ENCODE results near the gene SEMG2. TPM values are rescaled to one million over a fixed set of nuclear protein-coding genes. Genes with fewer than 3 reads are reported as not detected.

The SEMG2 gene
- total RNA-seq, 1 donor from 2014 or later, result not detected

DNA sequence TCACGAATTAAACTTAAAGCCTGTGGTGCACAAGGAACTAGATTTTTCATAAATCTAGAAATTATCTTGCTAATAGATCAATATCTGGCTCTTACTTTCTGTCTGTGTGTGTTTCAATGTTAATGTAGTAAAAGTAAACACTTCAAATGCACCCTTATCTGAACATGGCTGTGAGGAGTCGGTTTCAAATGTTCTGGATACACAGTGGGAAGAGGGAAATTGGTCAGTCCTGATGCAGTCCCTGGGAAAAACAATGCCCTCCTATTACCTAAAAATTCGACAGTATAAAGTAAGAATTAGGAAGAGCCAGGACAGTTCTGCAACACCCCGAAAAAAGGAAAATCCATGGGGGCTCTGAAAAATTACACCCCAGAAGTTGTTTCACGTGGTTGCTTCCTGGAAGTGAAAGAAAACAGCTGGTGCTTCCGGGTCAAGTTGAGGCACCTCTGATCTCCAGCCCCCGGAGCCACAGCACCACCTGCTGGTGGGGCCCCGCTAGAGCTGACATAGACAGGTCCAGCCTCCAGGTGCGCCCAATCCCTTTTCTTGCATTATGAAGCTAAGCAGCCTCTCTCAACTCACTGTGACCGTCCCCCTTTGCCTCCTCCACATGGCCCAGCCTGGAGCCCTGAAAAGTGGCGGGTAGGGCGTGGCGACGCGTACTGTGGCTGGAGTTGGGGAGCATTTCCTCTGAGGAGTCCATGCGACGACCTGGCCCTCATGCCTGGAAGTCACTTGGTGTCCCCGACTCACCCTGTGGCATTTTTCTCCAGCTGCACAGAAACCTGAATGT, 8.3 kb downstream of the SEMG2 start:
- no peak for DNase-seq

- DNase-seq, result no peak
These were observed 9.5 kb downstream of the SEMG2 start for GRCh38 chr20:45230631-45231030.

DNA sequence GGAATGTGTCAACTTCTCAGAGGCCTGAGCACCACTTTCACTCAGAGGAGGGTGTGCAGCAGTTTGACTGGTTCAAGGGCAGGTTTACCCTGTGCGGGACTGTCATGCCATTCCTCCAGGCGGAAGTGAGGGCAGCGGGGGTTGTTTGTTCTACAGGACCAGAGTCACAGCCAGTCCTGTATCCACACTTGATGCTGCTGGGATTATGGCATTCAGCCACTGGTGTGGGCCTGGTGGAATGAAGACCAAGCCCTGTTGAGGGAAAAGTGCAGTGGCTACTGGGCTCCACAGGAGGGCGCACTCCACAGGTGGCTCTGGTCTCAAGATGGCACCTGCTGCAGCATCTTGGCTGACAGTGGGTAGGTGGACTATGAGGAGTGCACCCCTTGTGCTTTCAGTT, 14.8 kb downstream of the SEMG2 start:
- DNase-seq, result no peak

- DNase-seq, result no peak
These were observed 17.0 kb downstream of the SEMG2 start for GRCh38 chr20:45238139-45238538.

DNA sequence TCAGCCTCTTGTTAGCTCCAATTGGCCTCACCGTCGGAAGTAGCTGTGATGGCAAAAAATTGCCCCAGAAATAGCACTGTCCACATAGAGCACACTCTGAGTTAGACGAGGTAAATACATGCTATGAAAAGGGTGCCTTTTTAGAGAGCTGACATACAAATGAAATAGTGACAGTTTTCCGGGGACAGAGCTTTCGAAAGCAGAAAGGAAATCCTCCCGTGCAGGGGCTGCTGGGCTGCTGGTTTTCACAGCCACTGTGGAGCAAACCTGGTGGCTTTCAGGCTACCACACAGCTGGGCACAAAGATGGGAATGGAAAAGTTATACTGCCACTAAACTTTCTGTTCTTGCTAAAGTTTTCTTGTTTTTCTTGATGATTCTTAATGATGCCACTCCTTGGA, 24.9 kb downstream of the SEMG2 start:
- DNase-seq, result no peak

DNA sequence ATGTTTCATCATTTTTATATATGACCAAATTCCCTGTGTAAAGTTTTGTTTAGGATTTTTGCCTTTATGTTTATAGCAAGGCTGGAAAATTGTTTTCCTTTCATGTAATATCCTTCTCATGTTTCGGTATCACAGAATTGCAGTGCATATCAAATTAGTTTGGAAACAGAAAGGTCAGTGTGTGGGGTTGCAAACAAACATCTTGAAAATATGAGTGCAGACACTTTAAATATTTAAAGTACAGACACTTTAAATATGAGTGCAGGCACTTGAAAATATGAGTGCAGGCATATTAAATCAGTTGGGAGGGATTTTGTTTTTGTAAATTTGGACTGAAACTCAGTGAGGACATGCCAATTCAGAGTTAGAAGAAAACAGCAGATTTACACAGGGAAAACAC, 26.7 kb downstream of the SEMG2 start:
- DNase-seq, result no peak

GRCh38 chr20:45248609-45249008, 27.4 kb downstream of the SEMG2 start:
- DNase-seq, result no peak

- DNase-seq, result no peak
These were observed 30.8 kb downstream of the SEMG2 start for GRCh38 chr20:45251884-45252560.

DNA sequence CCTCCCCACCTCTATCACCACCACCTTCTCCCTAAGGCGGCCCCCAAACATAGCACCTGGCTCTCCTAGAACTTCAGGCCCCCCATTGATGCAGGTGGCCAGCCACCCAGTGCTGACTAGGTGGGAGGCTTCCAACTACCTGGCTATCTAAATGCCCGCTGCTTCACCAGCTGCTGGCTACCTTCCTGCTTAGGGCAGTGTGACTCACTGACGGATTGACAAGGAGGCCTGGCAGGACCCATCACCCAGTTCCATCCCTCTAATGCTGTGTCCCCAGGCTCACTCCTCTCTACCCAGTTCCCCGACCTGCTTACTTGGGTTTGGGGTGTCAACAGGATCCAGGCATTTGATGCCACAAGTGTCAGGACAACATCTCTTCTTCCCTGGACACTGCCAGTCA, 32.1 kb downstream of the SEMG2 start:
- no peak for DNase-seq

DNA sequence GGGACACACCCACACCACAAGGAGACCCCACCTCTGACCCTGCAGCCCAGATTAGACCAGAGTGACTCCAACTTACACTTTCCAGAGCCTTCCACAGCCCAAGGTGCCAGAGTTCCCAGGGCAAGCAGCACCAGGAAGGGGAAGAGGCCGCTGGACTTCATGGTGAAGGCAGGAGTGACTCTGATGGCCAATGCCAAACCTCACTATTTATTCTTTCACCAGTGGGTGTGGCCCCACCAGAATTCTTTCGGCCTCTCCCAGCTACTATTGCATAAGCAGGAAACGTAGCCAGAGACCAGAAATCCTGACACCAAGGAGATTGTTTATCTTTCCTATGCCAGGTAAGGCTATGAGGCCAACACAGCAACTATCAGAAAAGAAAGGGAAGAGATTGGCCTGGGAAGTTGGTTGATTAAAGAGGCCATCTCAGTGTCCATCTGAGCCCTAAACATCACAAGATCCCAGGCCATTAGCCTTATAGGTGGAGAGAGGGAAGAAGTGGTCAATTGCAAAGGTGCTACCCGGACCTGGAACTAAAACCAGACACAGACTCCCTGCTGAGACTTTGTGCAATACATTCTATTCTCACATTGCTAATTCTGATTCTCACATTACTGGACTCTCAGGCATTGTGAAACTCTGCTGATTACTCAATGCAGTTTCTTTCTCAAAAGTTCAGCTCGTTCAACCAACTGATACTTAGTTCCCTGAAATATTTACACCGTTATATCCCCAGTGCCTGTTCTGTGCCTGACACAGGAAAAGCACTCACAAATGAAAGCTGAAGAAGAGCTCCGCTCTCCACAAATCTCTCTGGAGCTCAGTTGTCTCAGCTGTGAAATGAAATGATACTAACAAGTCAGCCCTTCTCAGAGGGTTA, 33.5 kb downstream of the SEMG2 start, which contains the start of gene SLPI:
Gene SLPI, minus strand, starts transcription at position 182 of the 880 bp plus-strand sequence. Its CDS starts 21 bp downstream, at position 161.
- no peak for DNase-seq

- DNase-seq, result no peak
These were observed 36.0 kb downstream of the SEMG2 start for GRCh38 chr20:45257161-45257560.

DNA sequence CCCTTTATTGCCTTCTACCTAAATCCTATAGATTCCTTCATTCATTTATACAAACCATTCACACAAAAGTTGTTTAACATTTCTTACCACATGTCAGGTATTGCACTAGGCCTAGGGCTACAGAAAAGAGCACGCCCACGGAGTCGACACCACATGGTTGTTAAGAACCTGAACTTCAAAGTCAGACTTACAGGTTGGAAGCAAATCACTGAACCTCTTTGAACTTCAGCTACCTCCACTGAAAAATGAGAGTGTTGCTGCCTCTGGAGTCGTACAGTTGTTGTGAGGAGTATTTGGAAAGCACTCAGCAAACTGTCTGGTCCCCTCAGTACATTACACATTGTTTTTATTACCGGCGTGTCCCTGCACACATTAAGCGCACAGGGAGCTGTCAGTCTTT, 36.5 kb downstream of the SEMG2 start:
- DNase-seq, result no peak

DNA sequence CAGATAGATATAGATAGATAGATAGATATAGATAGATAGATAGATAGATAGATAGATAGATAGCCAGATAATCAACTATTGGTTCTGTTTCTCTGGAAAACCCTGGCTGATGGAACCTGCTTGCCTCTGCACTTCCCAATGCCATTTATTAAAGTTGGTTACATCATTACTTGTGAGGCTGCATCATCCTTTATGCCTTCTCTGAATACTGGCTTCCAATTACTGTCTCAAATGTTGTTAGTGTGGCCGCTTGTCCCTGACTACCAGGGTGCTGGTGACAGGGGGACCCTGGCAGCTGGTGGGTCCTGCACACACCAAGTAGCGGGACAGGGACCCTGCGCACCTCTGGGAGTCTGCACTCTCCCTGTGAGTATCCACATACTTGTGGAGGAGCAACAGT, 37.1 kb downstream of the SEMG2 start:
- DNase-seq, result no peak

DNA sequence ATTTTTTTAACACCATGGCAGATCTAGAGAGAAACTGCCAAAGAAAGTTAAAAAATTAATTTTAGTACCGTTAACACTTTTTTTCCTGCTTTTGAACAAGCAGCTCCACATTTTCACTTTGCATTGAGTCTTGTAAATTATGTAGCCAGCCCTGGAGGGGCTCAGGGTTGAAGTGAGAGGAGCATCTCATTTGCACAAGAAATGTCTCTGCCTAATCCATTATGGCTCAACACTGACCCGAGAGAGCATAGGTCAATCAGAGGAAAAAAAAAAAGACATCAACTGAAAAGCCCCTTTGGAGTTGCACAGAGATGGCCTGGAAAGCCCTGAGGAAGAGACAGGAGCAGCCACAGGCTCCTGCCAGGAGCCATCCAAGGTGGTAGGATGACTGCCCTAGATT, 37.5 kb downstream of the SEMG2 start:
- no peak for DNase-seq

DNA sequence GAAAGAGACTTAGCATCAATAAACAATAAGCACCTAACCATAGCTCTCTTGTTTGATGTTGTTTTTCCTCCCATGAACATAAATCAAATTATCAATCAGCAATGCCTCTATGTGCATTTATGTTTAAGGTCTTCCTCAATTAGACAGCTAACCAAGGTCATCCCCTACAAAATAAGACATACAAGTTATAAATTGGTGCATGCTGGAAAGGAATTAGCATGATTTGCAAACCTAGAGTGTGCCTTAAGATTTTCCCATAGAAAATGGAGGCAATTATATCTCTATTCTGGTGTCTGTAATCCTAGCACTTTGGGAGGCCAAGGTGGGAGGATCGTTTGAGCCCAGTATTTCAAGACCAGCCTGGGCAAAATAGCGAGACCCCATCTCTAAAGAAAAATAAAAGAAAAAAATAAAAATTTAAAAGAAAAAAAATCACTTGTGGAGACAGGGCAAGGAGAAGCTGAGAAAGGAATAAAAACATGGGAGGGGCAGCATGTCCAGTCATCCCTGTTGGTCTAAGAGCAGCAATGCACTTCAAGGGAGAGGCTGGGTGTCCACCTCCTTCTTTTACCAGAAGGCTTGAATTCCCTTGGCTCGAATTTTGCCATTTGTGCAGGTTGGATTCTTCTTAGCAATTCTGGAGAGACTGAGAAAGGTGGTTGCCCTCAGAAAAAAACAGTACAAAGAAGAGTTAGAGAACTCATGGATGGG, 42.5 kb downstream of the SEMG2 start:
- no peak for DNase-seq

GRCh38 chr20:45266977-45267376, 45.8 kb downstream of the SEMG2 start:
- no peak for DNase-seq

DNA sequence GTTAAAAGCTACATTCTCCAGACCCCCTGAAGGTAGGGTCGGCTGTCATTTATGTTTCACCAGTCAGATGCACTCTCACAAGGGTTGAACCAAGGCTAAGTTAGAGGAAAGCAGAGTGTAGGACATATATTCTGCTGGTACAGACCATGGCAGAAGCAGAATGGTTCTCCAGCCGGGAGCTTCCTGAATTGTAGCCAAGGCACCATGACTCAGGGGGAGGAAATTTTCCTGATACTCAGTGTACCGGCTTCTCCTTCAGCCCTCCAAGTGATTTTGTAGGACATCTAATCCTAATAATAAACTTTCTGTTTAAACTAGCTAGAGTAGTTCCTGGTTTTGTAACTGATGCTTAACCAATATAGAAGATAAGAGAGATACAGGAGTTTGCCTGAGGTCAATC, 47.4 kb downstream of the SEMG2 start:
- DNase-seq, result no peak

GRCh38 chr20:45269056-45269455, 47.9 kb downstream of the SEMG2 start:
- DNase-seq, result no peak

DNA sequence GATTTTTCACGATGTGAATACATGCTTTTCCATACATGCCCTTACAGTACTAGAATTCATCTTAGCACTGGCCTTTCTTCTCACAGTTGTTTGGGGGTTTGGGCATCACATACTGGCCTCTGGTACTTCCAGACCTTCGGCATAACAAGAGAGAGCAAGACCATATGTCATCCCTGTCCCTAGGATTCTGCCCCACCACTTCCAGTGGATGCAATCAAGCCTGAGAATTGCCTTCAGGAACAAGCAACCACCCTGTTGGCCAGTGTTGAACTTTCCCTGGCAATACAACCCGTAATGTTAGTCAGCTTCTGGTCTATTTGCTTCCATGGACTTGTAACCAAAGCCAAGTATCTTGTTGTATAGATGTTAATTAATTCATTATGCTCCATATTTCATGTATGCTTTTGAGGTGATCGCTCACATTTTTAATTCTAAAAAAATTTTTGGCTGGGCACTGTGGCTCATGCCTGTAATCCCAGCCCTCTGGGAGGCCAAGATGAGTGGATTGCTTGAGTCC, 48.6 kb downstream of the SEMG2 start:
- DNase-seq, result no peak
